H1 (cell line): ENCODE results near the gene NUDCD2. TPM values are rescaled to one million over a fixed set of nuclear protein-coding genes. Genes with fewer than 3 reads are reported as not detected.
A peak's percentile ranks its signal among the peaks of the same experiment; 100 is the strongest.

Experiments
- BCL11A ChIP-seq, 2 experiments: IDR thresholded peaks; one replicate each; pipeline ENCODE4 v1.6.1; 2011; ENCODE audit warnings: low read depth in 2 of 2, low read length in 2 of 2, mild to moderate bottlenecking in 2 of 2
- CEBPB ChIP-seq: IDR thresholded peaks from 2 replicates; pipeline ENCODE4 v1.6.1; 2012; ENCODE audit warnings: low read depth, low read length
- CHD7 ChIP-seq: fragments of 300-600 bp; sonication (generic); IDR thresholded peaks from 2 replicates; pipeline ENCODE4 v1.7.1; 2012; ENCODE audit warnings: low read length, moderate library complexity, mild to moderate bottlenecking, inconsistent platforms; ENCODE audit not compliant: insufficient replicate concordance
- CTBP2 ChIP-seq: IDR thresholded peaks from 2 replicates; pipeline ENCODE4 v1.7.0; 2011; ENCODE audit warnings: borderline replicate concordance, mild to moderate bottlenecking, moderate library complexity, mixed read lengths, low read length; ENCODE audit not compliant: insufficient read depth, insufficient read length
- E2F6 ChIP-seq: IDR thresholded peaks from 2 replicates; pipeline ENCODE4 v1.6.1; 2012; ENCODE audit warnings: inconsistent platforms
- RNF2 ChIP-seq: fragments of 200-900, 300-1000 bp; sonication (generic); IDR thresholded peaks from 2 replicates; pipeline ENCODE4 v1.7.1; 2016; ENCODE audit warnings: borderline replicate concordance, low read depth, mild to moderate bottlenecking, antibody characterized with exemption, low read length; ENCODE audit not compliant: poor library complexity, severe bottlenecking; ENCODE audit errors: missing control alignments
- SIN3A ChIP-seq, 2 experiments: IDR thresholded peaks in 1 of 2; conservative IDR thresholded peaks in 1 of 2; 2 replicates each; pipeline ENCODE4 v1.6.1; 2011 to 2012; ENCODE audit warnings: low read length in 2 of 2, improper control_type of control experiment in 1 of 2, low read depth in 1 of 2, mild to moderate bottlenecking in 1 of 2
- TBP ChIP-seq: IDR thresholded peaks from 2 replicates; pipeline ENCODE4 v1.6.1; 2011; ENCODE audit warnings: low read depth, low read length, improper control_type of control experiment
- polyA plus RNA-seq, 7 experiments: library from polyadenylated mRNA; depleted of rRNA in 3 of 7; stranded (reverse) in 5 of 7; unstranded in 2 of 7; fragments of >200 nt in 5 of 7; fragments of 200-250 nt in 2 of 7; gene quantifications; 1 replicate in 5 of 7; 2 replicates in 1 of 7; 4 replicates in 1 of 7; pipeline versions ENCODE4 v1.2.1 to v1.2.3, GENCODE V29; 2011 to 2013; ENCODE audit warnings: missing spikeins in 2 of 7, mixed read lengths in 2 of 7
- total RNA-seq: library from RNA; stranded (reverse); fragmentation: NEBNext Ultra II Directional; extraction: Animal tissue kit (Norgen Biotek cat#: 25700); gene quantifications from 2 replicates; pipeline ENCODE4 v1.2.1, GENCODE V29; 2021

The NUDCD2 gene
- total and polyA plus RNA-seq, 2 of the 8 experiments (the other 6 are each of a cell fraction or from before 2014, with no cell fraction given) = 12.2 to 59.5 TPM

GRCh38 chr5:163437309-163438182 is 22.4 kb downstream of the NUDCD2 start, which contains the start of gene CCNG1 (continued):
- TF ChIP-seq CHD7 = no peak
- TF ChIP-seq CTBP2 = no peak
- no peak for TF ChIP-seq CEBPB
- TF ChIP-seq TBP = peak; percentile 96
- TF ChIP-seq SIN3A (conservative IDR thresholded peaks at IDR 0.05 in 1 of 2, IDR thresholded peaks at IDR 0.05 in 1 of 2; ENCODE audit: low read depth in 1 of 2, low read length in 2 of 2) = peak in 1 of 2 experiments; percentile 87; a peak in 2 of 4 replicates
- TF ChIP-seq E2F6 = peak; percentile 40; the same call in 1 of the 2 replicates
- TF ChIP-seq RNF2 = no peak
- no peak for TF ChIP-seq BCL11A (IDR thresholded peaks at IDR 0.05; ENCODE audit: low read depth in 2 of 2, low read length in 2 of 2)
